Stimulated activated CD8-positive, alpha-beta memory T cell treated with anti-CD3 and anti-CD28 coated beads, Interleukin-12 subunit alpha, Interleukin-12 subunit beta, amount 100 ng/mL, for 1 hour (primary cell): ENCODE data around the gene PLEKHM2.
"Not testable (repeated sequence)": the region's sequence is repeated elsewhere in the genome, so short reads cannot be mapped to it uniquely, and the experiment has no call there.

Experiments used
- DNase-seq: peaks from one replicate; pipeline ENCODE4 v3.0.0-alpha.2; 2020; ENCODE audit warnings: low read depth

The PLEKHM2 gene

DNA sequence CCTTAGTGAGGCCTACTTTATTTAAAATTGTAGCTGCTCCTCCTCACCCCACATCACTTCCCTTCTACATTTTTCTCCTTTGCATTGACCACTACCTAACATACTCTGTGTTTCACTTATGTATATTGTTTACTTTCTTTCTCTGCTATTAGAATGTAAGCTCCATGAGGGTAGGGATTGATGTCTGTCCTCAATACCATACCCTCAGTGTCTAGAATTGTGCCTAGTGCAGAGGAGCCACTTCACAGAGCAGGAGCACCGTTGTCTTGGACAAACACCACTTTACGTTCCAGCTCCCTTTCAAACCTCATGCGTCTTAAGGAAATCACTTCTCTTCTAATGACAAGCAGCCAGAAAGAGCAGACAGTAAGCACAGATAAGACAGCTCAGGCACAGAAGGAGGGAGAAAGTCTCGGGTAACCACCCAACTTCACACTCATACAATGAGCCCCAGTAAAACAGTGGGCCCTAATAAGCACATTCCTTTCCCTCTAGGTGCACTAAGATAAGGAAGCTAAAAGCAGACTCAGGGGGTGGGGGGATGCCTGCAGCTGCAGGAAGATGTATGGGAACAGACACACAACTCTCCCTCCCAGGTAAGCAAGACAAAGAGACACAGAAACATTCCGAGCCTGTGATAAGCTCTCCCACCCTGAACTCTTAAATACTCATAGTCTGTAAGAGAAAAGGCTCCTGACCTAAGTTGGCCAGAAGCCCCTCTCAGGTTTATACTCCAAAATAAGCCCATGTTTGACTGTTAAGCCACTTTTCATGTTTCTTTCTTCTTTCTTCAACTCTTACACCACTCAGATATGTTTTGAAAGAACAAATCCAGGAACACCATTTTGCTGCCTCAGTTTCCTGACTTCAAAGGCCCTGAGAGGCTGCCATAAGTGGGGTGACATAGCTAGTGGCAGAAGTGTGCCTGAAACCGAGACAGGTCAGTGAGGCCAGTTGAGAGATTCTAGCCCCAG, 7.1 kb upstream of the PLEKHM2 start:
- DNase-seq, result no peak

DNA sequence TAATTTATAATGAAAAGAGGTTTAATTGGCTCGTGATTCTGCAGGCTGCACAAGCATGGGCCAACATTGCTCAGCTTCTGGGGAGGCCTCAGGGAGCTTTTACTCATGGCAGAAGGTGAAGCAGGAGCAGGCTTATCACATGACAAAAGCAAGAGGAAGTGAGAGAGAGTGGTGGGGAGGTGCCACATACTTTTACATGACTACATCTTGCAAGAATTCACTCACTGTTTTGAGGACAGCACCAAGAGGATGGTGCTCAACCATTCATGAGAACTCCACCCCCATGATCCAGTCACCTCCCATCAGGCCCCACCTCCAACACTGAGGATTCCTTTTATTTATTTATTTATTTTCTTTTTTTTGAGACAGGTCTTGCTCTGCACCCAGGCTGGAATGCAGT, 5.5 kb upstream of the PLEKHM2 start:
- DNase-seq, result no peak

DNA sequence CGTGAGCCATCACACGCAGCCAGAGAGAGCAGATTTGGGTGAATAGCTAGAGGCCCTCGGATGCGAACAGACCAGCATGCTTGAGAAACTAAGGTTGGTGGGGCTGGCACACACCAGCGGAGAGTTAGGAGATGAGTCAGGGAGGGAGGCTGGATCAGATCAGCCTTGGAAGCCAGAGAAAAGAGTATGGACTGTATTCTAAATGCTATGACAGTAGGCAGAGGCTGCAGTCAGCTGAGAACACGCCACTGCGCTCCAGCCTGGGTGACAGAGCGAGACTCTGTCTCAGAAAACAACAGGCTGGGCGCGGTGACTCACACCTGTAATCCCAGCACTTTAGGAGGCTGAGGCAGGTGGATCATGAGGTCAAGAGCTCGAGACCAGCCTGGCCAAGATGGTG, 4.0 kb upstream of the PLEKHM2 start:
- no peak for DNase-seq

DNA sequence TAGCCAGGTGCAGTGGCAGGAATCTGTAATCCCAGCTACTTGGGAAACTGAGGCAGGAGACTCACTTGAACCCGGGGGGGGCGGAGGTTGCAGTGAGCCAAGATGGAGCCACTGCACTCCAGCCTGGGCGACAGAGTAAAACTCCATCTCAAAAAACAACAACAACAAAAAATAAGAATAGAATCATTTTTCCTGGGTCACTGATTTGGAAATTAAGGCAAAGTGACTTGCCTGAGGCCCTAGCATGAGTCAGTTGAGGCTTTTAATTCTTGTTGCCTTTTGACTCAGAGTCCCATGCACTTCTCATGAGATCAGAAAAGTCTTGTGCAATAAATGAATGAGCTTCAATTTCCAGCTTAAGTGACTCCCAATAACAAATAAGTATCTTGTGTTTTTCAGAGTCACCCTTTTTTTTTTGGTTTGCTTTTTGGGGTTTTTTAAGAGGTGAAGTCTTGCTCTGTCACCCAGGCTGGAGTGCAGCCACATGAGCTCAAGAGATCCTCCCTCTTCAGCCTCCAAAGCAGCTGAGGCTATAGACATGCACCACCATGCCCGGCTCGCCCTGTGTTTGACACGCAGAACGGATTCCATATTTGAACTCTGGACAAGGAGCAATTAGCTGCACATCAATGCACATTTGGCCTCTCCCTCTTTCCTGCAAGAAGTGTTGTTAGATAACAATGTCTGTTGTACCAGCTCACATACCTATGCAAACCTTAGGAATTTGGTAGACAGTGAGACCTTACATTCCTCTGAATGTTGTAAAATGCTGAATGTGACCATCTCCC, 3.4 kb upstream of the PLEKHM2 start:
- DNase-seq, result no peak

DNA sequence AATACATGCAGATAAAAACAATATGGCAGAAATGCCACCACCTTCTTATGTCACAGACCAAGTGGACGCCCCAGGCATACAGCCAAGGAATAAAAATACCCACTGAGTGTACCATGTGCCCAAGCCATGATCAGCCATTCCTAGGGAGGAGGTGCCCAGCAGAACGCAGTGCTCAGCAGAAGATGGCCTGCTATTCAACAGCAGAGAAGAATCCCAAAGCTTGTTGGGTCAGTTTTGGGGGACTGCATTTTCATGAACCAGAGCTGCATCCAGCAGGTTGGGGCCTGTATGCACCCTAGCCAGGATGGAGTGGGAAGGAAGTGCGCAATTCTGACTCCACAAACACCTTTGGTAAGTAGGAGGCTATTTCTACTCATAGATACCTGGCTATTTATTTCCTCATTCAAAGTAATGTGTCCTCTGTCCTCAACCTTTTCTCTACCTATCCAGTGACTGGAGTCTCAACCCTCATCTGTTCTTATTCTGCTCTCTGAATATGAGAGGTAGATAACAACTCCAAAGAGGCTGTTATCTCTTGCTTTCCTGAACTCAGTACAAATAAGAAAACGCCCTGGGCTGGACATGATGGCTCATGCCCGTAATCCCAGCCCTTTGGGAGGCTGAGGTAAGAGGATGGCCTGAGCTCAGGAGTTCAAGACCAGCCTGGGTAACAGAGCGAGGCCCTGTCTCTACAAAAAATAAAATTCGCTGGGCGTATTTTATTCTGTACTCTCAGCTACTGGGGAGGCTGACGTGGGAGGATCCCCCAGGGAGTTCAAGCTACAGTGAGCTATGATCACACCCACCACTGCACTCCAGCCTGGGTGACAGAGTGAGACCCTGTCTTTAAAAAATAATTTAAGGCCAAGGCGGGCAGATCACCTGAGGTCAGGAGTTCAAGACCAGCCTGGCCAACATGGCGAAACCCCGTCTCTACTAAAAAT, 2.5 kb upstream of the PLEKHM2 start:
- no peak for DNase-seq

DNA sequence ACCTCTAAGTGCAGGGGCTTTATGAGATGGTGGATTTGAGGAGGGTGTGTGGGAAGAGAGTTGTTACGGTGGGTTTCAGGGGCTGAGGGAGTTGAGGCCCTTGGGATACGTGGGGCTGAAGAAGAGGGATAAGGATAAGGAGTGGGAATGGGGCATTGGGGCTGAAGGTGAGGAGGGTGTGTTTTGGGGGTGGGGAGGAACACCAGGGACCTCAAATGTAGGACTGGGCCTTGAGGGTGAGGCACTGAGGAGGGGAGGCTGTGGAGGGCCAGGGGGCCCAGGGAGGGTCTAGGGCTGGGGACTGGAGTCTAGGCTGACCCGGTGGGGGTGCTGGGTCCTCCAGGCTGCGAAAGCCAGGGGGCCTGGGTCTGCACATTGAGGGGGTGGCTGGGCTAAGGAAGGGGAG, 1.2 kb upstream of the PLEKHM2 start:
- no peak for DNase-seq

DNA sequence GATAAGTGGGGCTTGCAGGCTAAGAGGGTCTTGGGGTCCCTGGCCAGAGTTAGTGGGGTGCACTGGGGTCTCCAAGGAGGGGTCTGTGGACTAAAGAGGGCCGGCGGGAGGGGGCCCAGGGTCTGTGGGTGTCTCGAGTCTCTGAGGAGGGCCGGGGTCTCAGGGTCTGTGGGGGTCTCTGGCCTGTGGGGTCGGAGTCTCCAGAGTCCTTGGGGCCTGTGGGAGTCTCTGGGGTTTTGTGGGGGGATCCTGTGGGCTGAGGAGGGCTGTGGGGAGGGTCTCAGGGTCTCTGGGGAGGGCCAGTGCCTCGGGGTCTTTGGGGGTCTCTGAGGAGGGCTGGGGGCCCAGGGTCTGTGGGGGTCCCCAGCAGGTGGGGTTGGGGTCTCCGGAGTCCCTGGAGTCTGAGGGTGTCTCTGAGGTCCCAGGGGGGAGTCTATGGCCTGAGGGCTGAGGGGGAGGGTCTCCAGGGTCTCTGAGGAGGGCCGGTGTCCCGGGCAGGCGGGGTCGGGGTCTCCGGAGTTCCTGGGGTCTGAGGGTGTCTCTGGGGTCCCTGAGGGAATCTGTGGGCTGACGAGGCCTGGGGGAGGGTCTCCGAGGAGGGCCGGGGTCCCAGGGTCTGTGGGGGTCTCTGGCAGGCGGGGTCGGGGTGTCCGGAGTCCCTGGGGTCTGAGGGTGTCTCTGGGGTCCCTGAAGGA, 628 bp upstream of the PLEKHM2 start:
- no peak for DNase-seq

DNA sequence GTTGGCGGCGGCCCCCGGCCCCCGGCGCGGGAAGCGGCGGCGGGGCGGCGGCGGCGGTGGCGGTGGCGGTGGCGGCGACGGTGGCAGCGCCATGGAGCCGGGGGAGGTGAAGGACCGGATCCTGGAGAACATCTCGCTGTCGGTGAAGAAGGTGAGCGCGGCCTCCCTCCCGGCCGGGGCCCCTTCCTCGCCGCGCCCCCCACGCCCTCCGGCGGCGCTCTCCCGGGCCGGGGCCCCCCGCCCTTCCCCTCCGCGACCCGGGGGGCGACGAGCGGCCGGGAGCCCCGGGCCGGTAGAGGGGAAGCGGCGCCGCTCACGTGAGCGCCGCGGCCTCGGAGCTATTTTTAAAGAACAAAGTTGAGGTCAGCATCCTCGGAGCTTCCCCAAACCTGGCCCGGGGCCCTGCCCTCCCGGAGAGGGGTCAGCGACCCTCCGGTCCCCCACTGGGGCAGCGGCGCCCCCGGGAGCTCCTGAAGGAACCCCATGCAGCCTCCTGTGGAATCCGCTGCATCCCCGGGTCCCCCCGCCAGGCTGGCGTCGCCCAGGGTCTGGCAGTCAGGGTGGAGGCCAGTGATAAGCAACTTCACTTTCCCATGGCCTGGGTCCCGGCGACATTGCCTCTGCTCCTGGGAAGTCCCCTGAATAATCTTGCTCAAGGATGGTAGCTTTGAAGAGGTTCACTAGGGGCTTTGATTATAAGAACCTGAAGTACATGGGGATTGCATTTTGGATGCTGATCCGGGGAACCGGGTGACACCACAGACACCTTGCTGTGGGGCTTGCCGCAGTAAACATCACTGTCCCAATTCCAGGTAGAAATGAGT, 560 bp downstream of the PLEKHM2 start:
- no peak for DNase-seq

DNA sequence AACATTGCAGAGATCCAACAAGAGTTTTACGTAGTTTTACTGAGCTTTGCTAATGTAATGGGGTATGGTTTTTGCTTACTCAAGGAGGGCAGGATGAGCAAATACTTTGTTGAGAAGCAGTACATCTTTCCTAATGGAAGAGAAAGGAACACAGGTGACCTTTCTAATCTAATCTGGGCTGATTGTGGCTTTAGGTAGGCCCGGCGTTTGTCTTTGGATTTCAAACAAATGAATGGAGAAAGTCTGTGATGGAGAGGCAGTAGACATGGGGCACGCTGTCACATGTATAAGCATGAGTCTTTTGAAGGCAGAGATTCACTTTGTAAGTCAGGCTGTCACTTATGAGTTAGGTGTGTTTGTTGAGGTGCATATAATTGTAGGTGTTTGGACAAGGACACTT, 1.7 kb downstream of the PLEKHM2 start:
- no peak for DNase-seq

DNA sequence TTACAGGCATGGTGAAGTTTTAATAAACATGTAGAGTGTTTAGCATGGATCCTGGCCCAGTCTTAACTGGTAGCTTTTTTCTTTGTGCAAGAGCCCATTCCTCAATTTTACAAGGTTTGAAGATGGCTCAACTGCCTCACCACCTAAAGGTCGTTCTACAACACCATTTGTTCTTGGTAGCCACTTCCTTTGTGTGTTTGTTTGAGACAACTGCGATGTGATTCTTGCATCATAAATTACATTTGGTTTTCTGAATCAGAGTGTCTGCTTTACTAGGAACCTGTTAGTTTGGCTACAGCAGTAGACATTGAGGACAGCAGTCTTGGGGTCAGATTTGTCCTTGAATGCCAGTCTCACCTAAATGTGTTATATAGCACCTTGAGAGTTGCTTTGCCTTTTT, 3.3 kb downstream of the PLEKHM2 start:
- no peak for DNase-seq

DNA sequence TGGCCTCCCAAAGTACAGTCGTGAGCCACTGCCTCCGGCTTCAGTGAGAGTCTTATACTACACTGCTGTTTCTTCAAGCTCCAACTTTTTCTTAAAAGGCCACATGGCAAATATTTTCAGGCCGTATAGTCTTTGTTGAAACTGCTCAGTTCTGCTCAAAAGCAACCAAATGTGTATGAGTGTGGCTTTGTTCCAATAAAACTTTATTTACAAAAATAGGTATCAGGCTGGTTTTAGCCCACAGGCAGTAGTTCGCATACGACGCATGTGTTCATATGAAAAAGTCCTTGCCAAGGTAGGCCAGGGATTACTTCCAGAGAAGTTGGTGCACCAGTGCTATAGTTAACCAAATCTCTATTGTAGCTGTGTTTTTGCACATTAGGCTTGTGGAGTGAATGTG, 6.2 kb downstream of the PLEKHM2 start:
- no peak for DNase-seq

DNA sequence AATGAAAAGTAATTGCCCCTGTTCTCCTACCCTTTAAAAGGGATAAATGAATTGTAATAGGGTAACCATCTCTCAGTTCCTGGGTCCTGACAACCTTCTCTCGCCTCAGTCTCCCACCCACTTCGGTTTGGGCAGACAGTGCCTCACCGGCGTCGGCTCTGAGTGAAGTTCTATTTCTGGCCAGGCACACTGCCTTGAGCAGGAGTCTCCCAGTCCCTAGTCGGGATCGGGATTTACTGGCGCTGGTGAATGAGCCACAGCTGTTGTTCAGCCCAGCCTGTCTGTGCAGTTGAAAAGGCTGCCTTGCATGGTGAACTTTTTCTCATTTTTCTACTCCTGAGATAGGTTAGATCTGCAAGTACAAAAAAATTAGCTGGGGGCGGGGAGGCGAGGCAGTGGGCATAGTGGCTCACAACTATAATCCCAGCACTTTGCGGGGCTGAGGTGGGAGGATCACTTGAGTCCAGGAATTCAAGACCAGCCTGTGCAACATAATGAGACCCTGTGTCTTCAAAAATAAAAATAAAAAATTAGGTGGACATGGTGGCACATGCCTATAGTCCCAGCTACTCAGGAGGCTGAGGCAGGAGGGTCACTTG, 7.4 kb downstream of the PLEKHM2 start:
- no peak for DNase-seq

DNA sequence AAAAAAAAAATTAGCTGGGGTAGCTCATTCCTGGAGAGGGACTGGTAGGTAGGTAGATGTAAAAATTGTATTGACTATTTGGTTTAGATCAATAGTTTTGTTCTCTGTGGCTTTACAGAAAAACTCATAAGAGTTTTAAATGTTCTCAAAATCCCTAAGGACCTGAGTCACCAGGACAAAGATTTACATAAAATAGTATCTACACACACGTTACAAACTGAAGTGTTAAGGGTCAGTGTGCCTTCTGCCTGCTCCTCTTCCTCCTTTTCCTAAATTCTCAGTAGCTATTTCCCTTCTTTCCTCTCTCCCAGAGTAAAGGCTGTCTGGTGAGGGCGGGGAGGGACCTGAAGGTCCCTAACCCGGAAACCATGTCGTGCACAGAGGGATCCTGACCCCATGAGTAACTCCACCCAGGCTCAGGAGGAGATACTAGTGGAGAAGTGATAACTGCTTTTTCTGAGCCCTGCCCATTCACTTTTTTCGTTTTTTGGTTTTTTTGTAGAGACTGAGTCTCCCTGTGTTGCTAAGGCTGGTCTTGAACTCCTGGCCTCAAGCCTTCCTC, 8.1 kb downstream of the PLEKHM2 start:
- DNase-seq, result no peak

DNA sequence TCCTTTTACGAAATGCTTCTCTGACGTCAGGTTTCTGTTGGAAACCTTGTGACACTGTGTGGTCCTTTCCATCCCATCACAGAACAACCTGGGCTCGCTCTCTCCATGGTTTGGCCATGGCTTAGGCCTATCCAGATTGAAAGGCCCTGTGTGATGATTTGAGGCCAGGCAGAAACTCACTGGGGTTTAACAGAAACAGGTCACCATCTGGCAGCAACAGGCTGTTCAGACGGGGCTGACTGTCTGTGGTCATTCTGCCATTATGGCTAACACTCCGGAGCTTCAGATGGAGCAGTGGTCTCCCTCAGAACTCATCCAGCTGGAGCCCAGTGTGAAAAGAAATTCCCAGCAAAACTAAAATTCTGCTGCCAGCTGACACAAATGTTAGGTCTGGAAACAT, 9.3 kb downstream of the PLEKHM2 start:
- DNase-seq, result no peak

DNA sequence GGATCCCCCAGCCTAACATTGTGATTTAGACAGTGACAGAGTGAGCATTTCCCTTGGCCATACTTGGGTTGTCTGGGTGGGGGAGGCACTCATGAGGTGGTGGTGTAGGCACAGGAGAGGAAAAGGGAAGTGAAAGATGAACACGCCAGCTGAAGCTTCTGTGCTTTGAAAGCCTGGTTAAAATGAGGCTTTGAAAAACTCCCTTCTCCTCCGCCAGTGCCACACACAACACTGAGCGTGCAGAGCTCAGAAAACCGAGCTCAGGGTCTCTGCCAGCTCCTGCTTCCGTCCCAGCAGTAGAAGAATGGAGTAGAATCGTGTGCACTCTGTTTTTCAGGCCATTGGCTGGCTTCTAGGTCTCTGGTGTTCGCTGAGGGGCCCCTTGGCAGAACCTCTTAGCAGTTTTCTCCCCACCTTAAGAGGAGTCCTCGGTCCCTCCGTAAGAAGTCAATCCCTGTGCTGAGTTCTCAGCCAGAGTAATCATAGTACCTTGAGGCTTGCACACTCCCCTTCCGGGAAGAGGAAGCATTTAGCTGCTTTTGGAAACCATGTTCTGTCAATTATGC, 12.9 kb downstream of the PLEKHM2 start:
- no peak for DNase-seq

DNA sequence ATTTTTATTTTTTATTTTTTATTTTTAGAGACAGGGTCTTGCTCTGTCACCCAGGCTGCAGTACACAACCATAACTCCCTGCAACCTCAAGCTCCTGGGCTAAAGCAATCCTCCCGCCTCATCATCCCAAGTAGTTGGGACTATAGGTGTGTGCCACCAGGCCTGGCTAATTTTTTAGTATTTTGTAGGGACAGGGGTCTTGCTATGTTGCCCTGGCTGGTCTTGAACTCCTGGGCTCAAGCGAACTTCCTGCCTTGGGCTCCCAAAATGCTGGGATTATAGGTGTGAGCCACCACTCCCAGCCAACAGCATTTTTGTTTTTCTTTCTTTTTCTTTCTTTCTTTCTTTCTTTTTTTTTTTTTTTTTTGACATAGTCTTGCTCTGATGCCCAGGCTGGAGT, 14.1 kb downstream of the PLEKHM2 start:
- no peak for DNase-seq

DNA sequence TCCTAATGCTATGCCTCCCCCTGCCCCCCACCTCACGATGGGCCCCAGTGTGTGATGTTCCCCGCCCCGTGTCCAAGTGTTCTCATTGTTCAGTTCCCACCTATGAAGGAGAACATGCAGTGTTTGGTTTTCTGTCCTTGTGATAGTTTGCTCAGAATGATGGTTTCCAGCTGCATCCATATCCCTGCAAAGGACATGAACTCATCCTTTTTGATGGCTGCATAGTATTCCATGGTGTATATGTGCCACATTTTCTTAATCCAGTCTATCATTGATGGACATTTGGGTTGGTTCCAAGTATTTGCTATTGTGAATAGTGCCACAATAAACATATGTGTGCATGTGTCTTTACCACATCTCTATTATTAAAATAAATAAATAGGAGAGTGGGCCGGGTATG, 15.2 kb downstream of the PLEKHM2 start:
- not testable (repeated sequence) for DNase-seq

DNA sequence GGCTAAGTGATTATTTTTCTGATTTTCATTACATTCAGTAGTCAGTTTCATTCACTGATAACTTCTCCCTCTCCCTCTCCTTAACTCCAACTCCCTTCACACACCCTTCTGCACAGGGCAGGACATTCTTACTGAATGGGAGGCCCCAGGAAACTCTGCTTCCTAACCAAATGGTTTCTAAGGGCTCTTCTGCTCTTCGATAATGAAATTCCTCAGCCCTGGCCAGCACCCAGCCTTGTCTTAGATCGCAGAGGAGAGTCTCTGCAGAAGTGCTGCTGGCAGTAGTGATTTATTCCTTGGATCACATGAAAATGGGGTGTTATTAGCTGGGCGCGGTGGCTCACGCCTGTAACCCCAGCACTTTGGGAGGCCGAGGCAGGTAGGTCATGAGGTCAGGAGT, 16.4 kb downstream of the PLEKHM2 start:
- DNase-seq, result no peak

DNA sequence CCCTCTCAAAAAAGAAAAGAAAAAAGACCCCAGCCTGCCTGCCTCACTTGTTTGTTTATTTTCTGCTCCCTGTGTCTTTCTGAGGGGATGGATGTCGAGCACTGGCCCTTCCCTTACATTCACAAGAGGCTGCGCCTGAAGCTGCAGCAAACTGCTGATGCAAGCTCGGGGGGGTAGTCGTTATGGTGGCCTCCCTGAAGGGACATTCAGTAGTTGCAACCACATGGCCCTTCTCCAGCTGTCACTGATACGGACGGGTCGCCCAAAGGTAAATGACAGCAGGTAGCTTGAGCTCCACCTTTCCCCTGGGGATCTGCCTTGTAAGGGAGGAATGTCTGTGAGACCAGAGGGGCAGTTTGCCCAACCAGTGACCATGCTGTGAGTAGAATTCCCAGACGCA, 17.7 kb downstream of the PLEKHM2 start:
- no peak for DNase-seq
